Endothelial cell of umbilical vein (primary cell): ENCODE results near the gene PTPMT1. TPM values are rescaled to one million over a fixed set of nuclear protein-coding genes. Genes with fewer than 3 reads are reported as not detected.

Experiments used
- BruUV-seq: library from RNA; stranded (reverse); fragments of 400-500 nt; replicated peaks from 2 replicates; lab custom pipeline; 2021; lab: Mats Ljungman, UMichigan
- CTCF ChIA-PET: fragments of 300-600, 350-600 bp; sonication (Branson Sonifier 250); formaldehyde crosslinking; loops from one replicate; lab custom pipeline; 2021; ENCODE audit warnings: antibody characterized with exemption, inconsistent platforms; lab: Charles Lee
- POLR2A ChIA-PET: fragments of 300-600, 350-600 bp; sonication (Branson Sonifier 250); formaldehyde crosslinking; loops from one replicate; lab custom pipeline; 2021; ENCODE audit warnings: antibody characterized with exemption, inconsistent platforms; lab: Charles Lee
- DNase-seq: peaks from one replicate; pipeline ENCODE4 v3.0.0-alpha.2; 2011; ENCODE audit warnings: low read depth, low spot score
- FAIRE-seq: peaks from 2 replicates; lab custom pipeline; 2011; peaks lifted over from hg19 to GRCh38; lab: Jason Lieb, UNC
- H2AFZ ChIP-seq: 2 replicates; pipeline ENCODE4 v1.6.0; 2012; ENCODE audit warnings: low read depth, low read length, control low read depth, inconsistent platforms
- H3K27ac ChIP-seq: 2 replicates; pipeline ENCODE4 v1.5.1; 2011; ENCODE audit warnings: low read depth, mild to moderate bottlenecking, control low read depth, low read length, moderate library complexity; ENCODE audit not compliant: insufficient read depth
- H3K27me3 ChIP-seq, 2 experiments: 2 replicates each; pipeline versions ENCODE4 v1.6.0 to v1.6.1; 2011; ENCODE audit warnings: low read length in 2 of 2, mixed read lengths in 1 of 2; ENCODE audit not compliant: control insufficient read depth in 2 of 2, insufficient read depth in 2 of 2
- H3K36me3 ChIP-seq, 2 experiments: 2 replicates in 1 of 2; 3 replicates in 1 of 2; pipeline ENCODE4 v1.5.1; 2011; ENCODE audit warnings: low read length in 2 of 2, mild to moderate bottlenecking in 1 of 2, moderate library complexity in 1 of 2; ENCODE audit not compliant: control insufficient read depth in 2 of 2, insufficient read depth in 2 of 2; ENCODE audit errors: extremely low read depth in 1 of 2
- H3K4me1 ChIP-seq: 3 replicates; pipeline ENCODE4 v1.5.1; 2011; ENCODE audit warnings: mild to moderate bottlenecking, low read length; ENCODE audit not compliant: control insufficient read depth, insufficient read depth; ENCODE audit errors: extremely low read depth
- H3K4me2 ChIP-seq: 2 replicates; pipeline ENCODE4 v1.6.1; 2011; ENCODE audit warnings: low read length, control low read depth, mixed read lengths; ENCODE audit not compliant: insufficient read depth
- H3K4me3 ChIP-seq, 3 experiments: fragments of 200-600 bp in 1 of 3; sonication (generic), shearing (Covaris generic) in 1 of 3; replicated peaks in 1 of 3; 2 replicates each; pipeline ENCODE4 v1.5.1; 2011 to 2016; ENCODE audit warnings: control low read depth in 3 of 3, low read length in 3 of 3, mild to moderate bottlenecking in 2 of 3, inconsistent platforms in 1 of 3, low read depth in 1 of 3, moderate library complexity in 1 of 3; ENCODE audit not compliant: insufficient read depth in 1 of 3
- H3K79me2 ChIP-seq: 2 replicates; pipeline ENCODE4 v1.6.0; 2012; ENCODE audit warnings: low read length, inconsistent platforms; ENCODE audit not compliant: control insufficient read depth, insufficient read depth
- H3K9ac ChIP-seq: replicated peaks from 2 replicates; pipeline ENCODE3; 2011; ENCODE audit warnings: low read length, control low read depth; ENCODE audit not compliant: insufficient read depth; ENCODE audit errors: extremely low read depth
- H3K9me1 ChIP-seq: replicated peaks from 3 replicates; pipeline ENCODE4 v1.6.0; 2011; ENCODE audit warnings: mild to moderate bottlenecking, low read length; ENCODE audit not compliant: control insufficient read depth, insufficient read depth; ENCODE audit errors: extremely low read depth
- H3K9me3 ChIP-seq: replicated peaks from 2 replicates; pipeline ENCODE4 v1.5.1; 2012; ENCODE audit warnings: low read length, inconsistent platforms; ENCODE audit not compliant: control insufficient read depth, insufficient read depth
- H4K20me1 ChIP-seq: replicated peaks from 2 replicates; pipeline ENCODE3; 2011; ENCODE audit warnings: mild to moderate bottlenecking, low read length; ENCODE audit not compliant: control insufficient read depth, insufficient read depth; ENCODE audit errors: extremely low read depth
- FOS ChIP-seq: IDR thresholded peaks from 2 replicates; pipeline ENCODE4 v1.6.1; 2011; ENCODE audit warnings: mild to moderate bottlenecking, low read length, moderate library complexity, borderline replicate concordance; ENCODE audit not compliant: insufficient read depth
- GATA2 ChIP-seq: IDR thresholded peaks from 2 replicates; pipeline ENCODE4 v1.7.0; 2011; ENCODE audit warnings: low read depth, mild to moderate bottlenecking, moderate library complexity, mixed read lengths, low read length; ENCODE audit not compliant: insufficient read length, insufficient read depth
- MYC ChIP-seq: IDR thresholded peaks from one replicate; pipeline ENCODE4 v1.6.1; 2011; ENCODE audit warnings: mild to moderate bottlenecking, low read depth, low read length
- POLR2A ChIP-seq: IDR thresholded peaks from 2 replicates; pipeline ENCODE4 v1.6.1; 2012; ENCODE audit warnings: low read depth, mild to moderate bottlenecking, control low read depth, low read length
- POLR2AphosphoS5 ChIP-seq: IDR thresholded peaks from 2 replicates; pipeline ENCODE4 v1.6.1; 2012; ENCODE audit warnings: low read depth, mild to moderate bottlenecking, control low read depth, low read length, moderate library complexity; ENCODE audit not compliant: insufficient read depth
- dilution Hi-C: fragments of 300-500 bp; cut with MboI; formaldehyde crosslinking; loops from one replicate; pipeline ENCODE4 v1.15.0; 2019; ENCODE audit warnings: low sequenced_read_pairs; ENCODE audit not compliant: extremely low pct_ligation_motif_present
- intact Hi-C: fragments of 100-400 bp; cut with micrococcal nuclease; formaldehyde crosslinking; loops from one replicate; pipeline ENCODE4 v1.10.0; 2022
- polyA plus RNA-seq, 4 experiments: library from polyadenylated mRNA; depleted of rRNA in 3 of 4; stranded (reverse) in 3 of 4; unstranded in 1 of 4; fragments of >200 nt; gene quantifications; 2 replicates each; pipeline versions ENCODE4 v1.2.1 to v1.2.3, GENCODE V29; 2011 to 2012; ENCODE audit warnings: missing spikeins in 1 of 4
- total RNA-seq: library from RNA; stranded (reverse); gene quantifications from 2 replicates; pipeline ENCODE4 v1.2.3, GENCODE V29; 2021
- TF ChIP-seq, protein P1 (sequence below): IDR thresholded peaks from 2 replicates; pipeline ENCODE4 v1.6.1; 2011; ENCODE audit not compliant: insufficient read depth, insufficient read length
- TF ChIP-seq, protein P2 (sequence below), 2 donors: IDR thresholded peaks; 1 replicate in 1 of 2; 2 replicates in 1 of 2; pipeline ENCODE4 v1.5.1; 2011; ENCODE audit warnings: low read length in 2 of 2, mild to moderate bottlenecking in 2 of 2, moderate library complexity in 2 of 2, control low read depth in 1 of 2, inconsistent platforms in 1 of 2, low read depth in 1 of 2; ENCODE audit not compliant: insufficient read depth in 1 of 2; ENCODE audit errors: extremely low read depth in 1 of 2

PTPMT1 gene
- total and polyA plus RNA-seq, 2 donors (not counting 3 experiments of a cell fraction or from before 2014, with no cell fraction given) = 44.6 to 83.1 TPM

DNA sequence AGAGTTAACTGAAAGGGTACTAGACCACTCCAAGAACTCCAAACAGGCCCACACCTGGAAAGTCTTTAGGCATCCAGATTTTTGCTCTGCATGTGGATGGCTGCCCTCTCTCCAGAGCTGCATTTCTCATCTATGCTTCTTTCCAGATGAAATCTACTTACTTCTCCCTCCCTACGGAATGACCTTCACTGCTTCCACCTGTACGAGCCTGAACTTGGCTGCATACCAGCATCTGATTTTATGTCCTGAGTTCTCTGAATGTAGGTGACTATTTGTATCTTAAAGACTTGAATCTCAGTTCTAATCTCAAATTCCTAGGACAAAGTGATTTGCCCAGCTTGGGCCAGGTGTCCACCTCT is 25.7 kb upstream of the PTPMT1 start:
- FAIRE-seq = no peak
- H3K9ac ChIP-seq = no peak overlapping the region
- BruUV-seq = no TSS peak

More for the DNA sequence above, 25.7 kb upstream of the PTPMT1 start:
- H3K4me1 ChIP-seq = peaks cover 27% of the 10 kb centered on the region
- H3K27me3 ChIP-seq = no peaks in the 10 kb centered on the region
- no peaks in the 10 kb centered on the region for H3K9me1 ChIP-seq
- H4K20me1 ChIP-seq = peaks cover 17% of the 10 kb centered on the region
- ChIA-PET CTCF (interaction anchor here (1.0 to 4.9 kb wide), 6 partner anchors 12 to 73 kb away, joined by 3 to 41 read pairs (median 5); partner anchors contain the start of gene CELF1), POLR2A (no interaction called here)
- peak overlapping the region; percentile 34 for H3K27ac ChIP-seq
- TF ChIP-seq, protein P1, sequence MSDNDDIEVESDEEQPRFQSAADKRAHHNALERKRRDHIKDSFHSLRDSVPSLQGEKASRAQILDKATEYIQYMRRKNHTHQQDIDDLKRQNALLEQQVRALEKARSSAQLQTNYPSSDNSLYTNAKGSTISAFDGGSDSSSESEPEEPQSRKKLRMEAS = no peak
- TF ChIP-seq FOS (no peak), GATA2 (no peak), POLR2A (no peak), POLR2AphosphoS5 (no peak), MYC (no peak)
- TF ChIP-seq, protein P2, sequence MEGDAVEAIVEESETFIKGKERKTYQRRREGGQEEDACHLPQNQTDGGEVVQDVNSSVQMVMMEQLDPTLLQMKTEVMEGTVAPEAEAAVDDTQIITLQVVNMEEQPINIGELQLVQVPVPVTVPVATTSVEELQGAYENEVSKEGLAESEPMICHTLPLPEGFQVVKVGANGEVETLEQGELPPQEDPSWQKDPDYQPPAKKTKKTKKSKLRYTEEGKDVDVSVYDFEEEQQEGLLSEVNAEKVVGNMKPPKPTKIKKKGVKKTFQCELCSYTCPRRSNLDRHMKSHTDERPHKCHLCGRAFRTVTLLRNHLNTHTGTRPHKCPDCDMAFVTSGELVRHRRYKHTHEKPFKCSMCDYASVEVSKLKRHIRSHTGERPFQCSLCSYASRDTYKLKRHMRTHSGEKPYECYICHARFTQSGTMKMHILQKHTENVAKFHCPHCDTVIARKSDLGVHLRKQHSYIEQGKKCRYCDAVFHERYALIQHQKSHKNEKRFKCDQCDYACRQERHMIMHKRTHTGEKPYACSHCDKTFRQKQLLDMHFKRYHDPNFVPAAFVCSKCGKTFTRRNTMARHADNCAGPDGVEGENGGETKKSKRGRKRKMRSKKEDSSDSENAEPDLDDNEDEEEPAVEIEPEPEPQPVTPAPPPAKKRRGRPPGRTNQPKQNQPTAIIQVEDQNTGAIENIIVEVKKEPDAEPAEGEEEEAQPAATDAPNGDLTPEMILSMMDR (IDR thresholded peaks at IDR 0.05; ENCODE audit: extremely low read depth in 1 of 2, insufficient read depth in 1 of 2, low read depth in 1 of 2, low read length in 2 of 2) = no peak
- H3K9me3 ChIP-seq = no peaks in the 10 kb centered on the region
- no peaks in the 10 kb centered on the region for H3K36me3 ChIP-seq
- peak overlapping the region in 1 of 3 experiments; percentile 3 for H3K4me3 ChIP-seq
- peaks cover 95% of the 10 kb centered on the region for H3K79me2 ChIP-seq
- H3K4me2 ChIP-seq = peak overlapping the region; percentile 85
- dilution Hi-C loops (no loop called here), intact Hi-C loops (loop anchor here (2.0 kb wide), 2 partner anchors 13 to 15 kb away; partner anchors contain the start of gene CELF1)
- H2AFZ ChIP-seq = no peak overlapping the region
- DNase-seq = no peak
